HG03039 (cell line): ENCODE data around the gene FXR2.
A peak's percentile ranks its signal among the peaks of the same experiment; 100 is the strongest.

Experiments
- ATAC-seq: cut with Tn5 transposase; IDR thresholded peaks from one replicate; pipeline ENCODE4 v1.9.1; 2021; ENCODE audit warnings: mild to moderate bottlenecking, moderate library complexity; ENCODE audit not compliant: unreplicated experiment

Gene FXR2

DNA sequence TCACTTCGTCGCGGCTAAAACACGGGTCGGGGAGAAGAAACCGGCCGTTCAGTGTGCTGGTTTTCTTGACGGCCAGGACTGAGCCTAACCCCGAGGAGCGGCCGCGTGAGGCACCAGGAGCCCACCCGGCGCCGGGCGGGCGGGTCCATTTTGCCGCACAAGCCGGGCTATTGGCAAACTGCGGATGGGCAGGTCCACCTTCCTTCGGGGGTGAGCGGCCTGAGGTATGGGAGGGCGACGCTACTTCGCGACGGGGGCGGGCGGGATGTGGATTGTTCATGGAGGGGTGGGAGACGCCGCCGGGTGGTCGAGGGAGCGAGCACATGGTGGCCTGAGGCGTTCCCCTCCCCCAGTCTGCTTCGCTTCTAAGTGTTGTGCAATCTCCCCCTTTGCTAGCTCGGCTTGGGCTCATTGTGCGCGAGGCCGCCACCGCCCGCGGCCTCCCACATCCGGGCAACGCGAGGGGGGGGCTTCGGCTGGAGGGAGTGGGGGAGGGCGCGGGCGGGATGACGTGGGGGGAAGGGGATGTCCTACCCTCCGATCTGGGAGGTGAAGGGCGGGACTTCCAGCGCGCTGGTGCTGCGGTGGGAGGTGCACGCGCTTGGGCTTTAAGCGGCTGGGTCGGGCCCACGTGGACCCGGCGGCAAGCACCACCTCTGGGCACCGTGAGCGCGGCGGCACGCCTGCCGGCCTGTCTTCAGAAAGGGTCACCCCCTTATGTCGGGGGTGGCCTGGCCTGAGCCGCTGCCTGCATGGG is 41.2 kb downstream of the FXR2 start:
- ATAC-seq: no peak

- ATAC-seq: peak; percentile 83
These were observed 41.9 kb downstream of the FXR2 start for GRCh38 chr17:7572588-7573323.

GRCh38 chr17:7572338-7572587 is 42.4 kb downstream of the FXR2 start:
- no peak for ATAC-seq

DNA sequence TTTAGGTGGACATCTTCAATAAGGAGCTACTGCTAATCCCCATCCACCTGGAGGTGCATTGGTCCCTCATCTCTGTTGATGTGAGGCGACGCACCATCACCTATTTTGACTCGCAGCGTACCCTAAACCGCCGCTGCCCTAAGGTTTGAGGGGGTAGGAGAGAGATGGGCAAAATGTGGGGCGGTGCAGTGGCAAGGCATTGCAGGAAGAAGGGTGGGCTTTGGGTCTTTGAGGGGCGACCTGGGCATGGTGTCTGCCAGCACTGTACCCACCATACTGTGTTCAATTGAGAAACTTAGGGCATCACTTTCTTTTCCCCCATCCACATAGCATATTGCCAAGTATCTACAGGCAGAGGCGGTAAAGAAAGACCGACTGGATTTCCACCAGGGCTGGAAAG is 44.3 kb downstream of the FXR2 start:
- ATAC-seq: no peak

DNA sequence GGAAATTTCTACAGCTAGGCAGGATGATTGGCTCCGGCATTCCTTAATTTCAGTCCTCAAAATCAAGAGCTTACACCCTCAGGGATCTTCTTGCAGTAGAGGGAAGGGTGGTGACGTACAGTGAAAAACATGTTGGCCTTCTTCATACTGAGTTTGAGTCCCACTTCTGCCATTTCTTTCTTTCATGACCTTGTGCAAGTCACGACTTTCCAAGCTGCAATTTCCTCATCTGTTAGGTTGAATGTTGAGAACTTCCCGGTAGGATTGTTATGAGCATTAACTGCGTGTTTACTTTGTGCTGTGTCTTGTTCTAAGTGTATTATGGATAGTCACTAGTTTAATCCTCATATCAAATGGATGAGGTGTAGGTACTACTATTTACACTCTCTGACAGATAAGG is 45.1 kb downstream of the FXR2 start:
- ATAC-seq: no peak

- no peak for ATAC-seq
These were observed 51.4 kb downstream of the FXR2 start for GRCh38 chr17:7563115-7563869.

DNA sequence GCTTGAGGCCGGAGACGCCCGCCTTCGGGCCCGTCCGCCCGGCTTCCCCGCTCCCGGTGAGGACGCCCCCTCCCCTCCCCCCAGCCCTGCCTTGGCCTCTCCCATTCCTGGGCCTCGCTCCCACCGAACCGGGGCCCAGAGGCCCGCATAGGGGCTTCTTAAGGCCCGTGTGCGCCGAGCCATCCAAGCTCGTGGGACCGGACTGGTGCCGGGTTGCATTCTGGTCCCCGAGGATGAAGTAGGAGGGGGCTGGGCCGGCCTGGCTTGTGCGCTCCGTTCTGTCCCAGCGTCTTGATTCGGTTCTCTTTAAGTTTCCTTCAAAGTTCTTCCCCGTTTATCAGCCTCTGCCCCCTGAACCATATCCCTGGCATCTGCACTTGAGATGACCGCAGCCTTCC is 52.5 kb downstream of the FXR2 start:
- ATAC-seq: peak; percentile 1

- ATAC-seq: peak; percentile 61
These were observed 53.0 kb downstream of the FXR2 start, which contains the start of gene SENP3 for GRCh38 chr17:7561589-7562207. SENP3 (plus strand) TSS chr17:7561919; CDS start chr17:7563077, 1,158 bp downstream.

DNA sequence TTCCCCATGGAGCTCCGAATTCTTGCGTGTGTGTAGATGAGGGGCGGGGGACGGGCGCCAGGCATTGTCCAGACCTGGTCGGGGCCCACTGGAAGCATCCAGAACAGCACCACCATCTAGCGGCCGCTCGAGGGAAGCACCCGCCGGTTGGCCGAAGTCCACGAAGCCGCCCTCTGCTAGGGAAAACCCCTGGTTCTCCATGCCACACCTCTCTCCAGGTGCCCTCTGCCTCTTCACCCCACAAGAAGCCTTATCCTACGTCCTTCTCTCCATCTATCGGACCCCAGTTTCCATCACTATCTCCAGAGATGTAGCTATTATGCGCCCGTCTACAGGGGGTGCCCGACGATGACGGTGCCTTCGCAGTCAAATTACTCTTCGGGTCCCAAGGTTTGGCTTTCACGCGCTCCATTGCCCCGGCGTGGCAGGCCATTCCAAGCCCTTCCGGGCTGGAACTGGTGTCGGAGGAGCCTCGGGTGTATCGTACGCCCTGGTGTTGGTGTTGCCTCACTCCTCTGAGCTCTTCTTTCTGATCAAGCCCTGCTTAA is 53.6 kb downstream of the FXR2 start:
- ATAC-seq: peak; percentile 39

- no peak for ATAC-seq
These were observed 54.3 kb downstream of the FXR2 start for GRCh38 chr17:7560172-7561027.

DNA sequence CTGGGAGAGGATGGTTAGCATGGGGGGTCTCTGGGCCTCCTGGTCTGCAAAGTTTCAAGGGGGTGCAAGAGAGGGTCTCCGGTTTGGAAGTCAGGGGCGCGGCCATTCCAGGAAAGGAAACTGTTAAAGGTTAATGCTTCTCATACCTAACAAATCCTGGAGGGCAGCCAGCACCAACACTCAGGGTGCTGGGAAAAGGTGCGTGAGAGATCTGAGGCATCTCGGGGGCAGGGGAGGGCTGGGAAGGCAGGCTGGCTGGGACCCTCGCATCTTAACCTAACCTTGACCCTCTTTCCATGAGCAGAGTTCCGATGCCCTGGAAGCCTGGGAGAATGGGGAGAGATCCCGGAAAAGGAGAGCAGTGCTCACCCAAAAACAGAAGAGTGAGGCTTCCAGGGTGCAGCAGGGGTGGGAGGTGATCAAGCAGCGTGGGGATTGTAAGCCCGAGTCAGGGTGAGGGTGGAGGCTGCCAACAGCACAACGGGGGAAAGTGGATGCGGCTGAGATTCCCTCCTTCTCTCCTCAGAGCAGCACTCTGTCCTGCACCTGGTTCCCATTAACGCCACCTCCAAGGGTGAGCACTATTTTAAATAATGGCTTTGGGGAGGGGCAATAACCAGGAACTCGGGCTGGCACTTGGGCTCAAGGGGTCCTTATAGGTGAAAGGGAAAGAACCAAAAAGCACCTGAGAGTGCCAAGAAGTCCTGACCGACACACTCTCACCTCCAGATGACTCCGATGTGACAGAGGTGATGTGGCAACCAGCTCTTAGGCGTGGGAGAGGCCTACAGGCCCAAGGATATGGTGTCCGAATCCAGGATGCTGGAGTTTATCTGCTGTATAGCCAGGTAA is 55.2 kb downstream of the FXR2 start:
- no peak for ATAC-seq

DNA sequence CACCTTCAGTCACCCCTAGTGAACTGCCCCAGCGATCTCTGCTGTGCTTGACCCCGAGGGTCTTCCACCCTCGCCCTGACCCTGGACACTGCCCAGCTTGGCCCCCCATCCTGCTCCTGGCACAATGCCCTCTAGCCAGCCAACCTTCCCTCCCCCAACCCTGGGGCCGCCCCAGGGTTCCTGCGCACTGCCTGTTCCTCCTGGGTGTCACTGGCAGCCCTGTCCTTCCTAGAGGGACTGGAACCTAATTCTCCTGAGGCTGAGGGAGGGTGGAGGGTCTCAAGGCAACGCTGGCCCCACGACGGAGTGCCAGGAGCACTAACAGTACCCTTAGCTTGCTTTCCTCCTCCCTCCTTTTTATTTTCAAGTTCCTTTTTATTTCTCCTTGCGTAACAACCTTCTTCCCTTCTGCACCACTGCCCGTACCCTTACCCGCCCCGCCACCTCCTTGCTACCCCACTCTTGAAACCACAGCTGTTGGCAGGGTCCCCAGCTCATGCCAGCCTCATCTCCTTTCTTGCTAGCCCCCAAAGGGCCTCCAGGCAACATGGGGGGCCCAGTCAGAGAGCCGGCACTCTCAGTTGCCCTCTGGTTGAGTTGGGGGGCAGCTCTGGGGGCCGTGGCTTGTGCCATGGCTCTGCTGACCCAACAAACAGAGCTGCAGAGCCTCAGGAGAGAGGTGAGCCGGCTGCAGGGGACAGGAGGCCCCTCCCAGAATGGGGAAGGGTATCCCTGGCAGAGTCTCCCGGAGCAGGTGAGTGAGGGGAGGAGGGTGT is 56.0 kb downstream of the FXR2 start, which contains the start of gene TNFSF13:
Gene TNFSF13, plus strand, starts transcription at position 207 of the 776 bp plus-strand sequence. Its CDS starts 290 bp downstream, at position 497.
- ATAC-seq: no peak

DNA sequence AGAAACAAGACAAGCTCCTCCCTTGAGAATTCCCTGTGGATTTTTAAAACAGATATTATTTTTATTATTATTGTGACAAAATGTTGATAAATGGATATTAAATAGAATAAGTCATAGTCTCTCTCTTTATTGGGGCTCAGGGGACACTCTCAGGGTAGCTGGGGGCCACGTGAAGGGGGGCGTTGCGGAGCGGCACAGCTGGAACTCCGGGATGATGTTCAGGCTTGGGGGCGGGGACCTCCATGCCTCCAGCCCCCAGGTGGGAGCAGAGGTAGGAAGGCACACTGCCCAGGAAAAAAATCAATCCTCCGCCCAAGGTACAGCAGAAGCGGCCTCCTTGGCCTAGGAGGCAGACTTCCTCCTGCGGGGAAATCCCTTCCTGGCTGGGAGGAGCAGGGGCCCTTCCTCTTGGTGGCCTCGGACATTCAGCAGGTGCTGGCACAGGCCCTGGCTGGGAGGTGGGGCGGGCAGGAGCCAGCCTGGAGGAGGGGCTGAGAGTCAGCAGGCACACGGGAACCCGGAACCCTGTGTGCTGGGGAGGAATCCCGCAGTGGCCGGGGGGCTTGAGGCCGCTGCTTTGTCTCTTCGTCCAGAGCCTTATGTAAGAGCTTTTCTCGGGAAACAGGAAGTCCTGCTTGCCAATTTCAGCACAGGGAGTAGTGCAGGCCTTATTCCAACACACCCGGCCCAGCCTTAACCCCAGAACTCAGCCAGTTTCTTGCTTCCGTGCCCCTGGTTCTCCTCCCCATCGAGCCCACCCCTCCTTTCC is 56.7 kb downstream of the FXR2 start:
- ATAC-seq: no peak

- no peak for ATAC-seq
These were observed 57.4 kb downstream of the FXR2 start for GRCh38 chr17:7557147-7557764.

DNA sequence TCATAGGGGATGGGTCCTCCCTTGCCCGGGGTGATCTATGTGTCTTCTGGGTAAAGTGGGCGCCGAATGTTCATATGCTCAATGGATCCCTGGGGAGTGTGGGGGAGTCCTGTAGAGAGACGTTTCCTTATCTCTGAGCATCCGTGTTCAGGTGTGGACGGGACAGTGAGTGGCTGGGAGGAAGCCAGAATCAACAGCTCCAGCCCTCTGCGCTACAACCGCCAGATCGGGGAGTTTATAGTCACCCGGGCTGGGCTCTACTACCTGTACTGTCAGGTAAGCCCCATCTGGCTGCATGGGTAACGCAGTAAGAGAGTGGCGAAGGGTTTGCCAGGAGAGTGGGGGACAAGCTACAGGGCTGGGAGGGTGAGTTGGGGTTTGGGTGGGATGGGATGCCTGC is 58.1 kb downstream of the FXR2 start:
- no peak for ATAC-seq

- ATAC-seq: no peak
These were observed 59.3 kb downstream of the FXR2 start for GRCh38 chr17:7555320-7555948.

DNA sequence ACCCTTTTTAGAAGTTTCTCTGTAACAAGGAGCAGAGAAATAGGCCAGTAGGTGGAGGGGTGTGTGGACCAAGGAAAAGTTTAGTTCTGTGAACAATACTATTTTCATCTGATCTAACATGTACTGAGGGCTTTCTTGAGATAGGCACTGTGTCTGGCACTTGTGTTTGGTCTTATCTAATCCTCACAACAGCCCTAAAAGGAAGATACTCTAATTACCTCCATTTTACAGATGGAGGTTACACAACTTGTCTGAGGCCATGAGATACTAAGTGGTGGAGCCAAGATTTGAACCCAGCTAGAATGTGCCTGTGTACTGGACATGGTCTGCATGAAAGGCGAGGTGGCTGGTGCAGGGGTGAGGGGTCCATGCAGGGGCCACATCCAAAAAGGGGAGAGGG is 61.3 kb downstream of the FXR2 start:
- no peak for ATAC-seq
